SKM-1 treated with dmso at 0.1 percent for 144 hours (cell line): Measurements from ENCODE around the gene CCDC188.

Experiments used
- DNase-seq: peaks from one replicate; lab custom pipeline; 2025; ENCODE audit not compliant: unreplicated experiment; lab: John Stamatoyannopoulos, UW

The CCDC188 gene

DNA sequence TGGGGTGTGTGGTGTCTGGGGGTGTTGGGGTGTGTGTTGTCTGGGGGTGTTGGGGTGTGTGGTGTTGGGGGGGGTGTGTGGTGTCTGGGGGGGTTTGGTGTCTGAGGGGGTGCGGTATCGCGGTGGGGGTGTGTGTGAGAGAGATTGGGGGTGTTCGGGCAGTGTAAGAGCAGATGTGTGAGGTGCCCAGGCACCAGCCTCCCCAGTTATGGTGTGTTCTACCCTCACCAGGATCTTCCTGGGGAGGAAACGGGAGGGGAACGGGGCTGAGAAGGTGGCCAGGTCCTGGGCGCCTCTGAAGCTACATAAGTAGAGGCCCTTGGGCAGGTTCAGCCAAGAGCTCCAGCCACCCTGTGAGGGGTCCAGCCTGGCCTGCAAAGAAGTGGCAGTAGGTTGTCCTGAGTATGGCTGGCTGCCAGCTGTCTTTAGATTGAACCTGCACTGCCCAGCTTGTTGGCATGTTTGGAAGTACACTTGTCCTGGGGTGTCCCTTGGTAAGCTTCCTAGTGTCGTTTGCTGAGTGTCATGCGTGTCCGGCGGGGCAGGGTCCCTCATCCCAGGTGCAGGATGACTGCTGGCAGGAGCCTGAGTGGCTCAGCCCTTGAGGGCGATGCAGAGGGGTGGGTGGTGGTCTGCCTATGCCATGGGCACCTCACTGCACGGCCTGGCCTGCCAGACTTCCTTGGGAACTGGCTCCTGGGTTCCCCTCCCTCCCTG, 27.3 kb downstream of the CCDC188 start:
- no peak for DNase-seq

DNA sequence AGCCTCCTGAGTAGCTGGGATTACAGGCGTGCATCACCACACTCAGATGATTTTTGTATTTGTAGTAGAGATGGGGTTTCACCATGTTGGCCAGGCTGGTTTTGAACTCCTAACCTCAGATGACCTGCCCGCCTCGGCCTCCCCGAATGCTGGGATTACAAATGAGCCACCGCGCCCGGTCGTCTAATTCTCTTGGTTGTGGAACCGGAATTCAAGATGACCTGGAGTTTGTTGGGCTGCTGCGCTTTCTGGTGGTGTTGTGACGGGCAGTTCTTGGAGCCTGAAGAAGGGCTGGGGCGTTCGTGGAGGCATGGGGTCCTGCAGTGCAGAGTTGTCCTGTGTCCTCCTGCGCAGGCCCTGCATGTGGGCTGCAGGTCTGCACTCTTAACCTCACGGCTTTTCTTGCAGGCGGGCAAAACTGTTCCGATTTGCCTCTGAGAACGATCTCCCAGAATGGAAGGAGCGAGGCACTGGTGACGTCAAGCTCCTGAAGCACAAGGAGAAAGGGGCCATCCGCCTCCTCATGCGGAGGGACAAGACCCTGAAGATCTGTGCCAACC, 28.9 kb downstream of the CCDC188 start:
- no peak for DNase-seq

DNA sequence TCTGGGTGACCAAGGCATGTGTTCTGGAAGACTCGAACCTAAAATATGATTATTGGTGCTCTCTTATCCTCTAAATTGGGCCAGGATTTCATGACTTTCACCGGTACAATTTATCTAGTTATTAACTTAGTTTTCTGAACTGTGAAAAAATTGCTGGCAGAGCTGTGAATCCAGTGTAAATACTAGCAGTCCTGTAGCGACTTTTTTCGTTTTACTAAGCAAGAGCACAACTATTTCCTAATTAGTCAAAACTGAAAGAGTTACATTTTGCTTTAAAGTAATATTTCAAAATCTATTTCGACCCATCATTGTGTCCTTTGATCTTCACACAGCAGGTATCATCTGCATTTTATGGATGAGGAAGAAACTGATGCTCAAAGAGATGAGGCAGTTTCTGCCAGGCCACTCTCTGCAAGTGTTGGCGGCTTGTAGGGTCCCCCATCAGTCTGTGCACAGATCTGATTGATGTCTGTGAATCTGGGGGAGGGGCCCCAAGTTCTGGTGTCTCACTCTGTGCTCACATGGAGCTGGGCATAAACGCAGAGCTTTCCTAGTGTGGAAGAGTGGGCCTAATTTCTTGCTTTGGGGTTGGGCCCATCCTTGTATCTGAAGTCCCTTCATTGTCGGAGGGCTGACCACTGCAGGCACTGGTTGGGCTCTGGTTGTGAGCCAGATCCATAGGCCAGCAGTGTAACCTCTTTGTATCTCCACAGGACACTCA, 32.4 kb downstream of the CCDC188 start:
- DNase-seq: no peak

DNA sequence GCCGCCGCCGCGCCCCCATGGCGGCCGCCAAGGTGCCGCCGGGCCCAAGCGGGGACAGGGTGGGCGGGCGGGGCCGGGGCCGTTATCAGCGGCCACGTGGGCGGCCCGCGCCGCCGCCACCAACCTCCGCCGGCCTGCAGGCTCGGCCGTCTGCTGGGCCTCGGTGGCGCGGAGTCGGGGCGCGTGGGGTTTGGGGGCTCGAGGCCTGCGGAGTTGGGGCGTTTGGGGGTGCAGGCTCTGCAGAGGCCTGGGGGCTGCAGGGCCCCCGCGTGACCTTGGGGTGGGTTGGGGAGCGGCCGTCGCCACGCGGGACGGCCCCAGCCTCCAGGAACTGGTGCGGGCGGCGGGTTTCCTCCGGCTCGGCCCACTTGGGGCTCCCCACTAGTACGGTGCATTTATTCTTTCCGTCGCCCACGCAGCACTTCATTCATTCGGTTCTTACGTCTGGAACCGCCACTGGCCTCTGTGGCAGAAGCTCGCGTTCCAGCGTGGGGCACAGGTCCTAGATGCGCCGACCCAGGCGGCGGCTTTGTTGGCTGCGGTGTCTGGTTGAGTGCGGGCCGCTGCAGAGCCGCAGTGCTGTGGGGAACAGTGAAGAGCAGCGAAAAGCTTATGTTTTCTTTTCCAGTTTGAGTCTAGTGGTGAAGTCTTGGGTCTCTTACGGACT, 33.1 kb downstream of the CCDC188 start:
- DNase-seq: no peak

DNA sequence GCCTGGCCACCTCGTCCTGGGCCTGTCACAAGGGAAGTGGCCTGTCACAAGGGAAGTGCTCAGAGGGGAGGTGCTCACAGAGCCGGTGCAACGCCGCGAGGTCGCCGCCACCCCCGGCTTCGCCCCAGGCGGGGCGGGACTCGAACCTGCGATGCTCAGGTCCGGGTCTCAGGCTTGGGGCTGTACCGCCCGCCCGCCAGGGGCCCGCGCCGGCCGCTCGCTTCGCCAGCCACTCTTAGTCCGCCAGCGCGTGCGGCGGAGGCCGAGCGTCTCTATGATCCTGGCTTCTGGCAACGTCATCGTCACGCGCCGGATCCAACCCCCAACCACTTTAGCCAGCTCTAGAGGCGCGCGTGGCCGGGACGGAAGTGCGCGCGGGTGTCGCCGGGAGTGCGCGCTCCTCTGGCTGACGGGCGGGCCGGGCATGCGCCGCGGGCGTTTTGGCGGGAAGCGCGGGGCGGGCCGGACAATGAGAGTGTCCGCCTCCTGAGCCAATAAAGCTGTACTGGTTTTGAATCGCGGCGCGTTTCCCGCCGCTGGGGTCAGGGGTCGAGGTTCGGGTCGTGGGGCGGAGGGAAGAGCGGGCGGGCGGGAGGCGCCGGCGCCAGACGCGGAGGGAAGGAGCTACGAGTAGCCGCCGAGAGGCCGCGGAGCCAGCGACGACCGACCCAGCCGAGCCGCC, 33.8 kb downstream of the CCDC188 start, which contains the start of gene TRMT2A:
Gene TRMT2A, minus strand, starts transcription at position 276 of the 682 bp plus-strand sequence. CDS start 320 bp downstream, outside the sequence.
- peak; percentile 94 for DNase-seq

DNA sequence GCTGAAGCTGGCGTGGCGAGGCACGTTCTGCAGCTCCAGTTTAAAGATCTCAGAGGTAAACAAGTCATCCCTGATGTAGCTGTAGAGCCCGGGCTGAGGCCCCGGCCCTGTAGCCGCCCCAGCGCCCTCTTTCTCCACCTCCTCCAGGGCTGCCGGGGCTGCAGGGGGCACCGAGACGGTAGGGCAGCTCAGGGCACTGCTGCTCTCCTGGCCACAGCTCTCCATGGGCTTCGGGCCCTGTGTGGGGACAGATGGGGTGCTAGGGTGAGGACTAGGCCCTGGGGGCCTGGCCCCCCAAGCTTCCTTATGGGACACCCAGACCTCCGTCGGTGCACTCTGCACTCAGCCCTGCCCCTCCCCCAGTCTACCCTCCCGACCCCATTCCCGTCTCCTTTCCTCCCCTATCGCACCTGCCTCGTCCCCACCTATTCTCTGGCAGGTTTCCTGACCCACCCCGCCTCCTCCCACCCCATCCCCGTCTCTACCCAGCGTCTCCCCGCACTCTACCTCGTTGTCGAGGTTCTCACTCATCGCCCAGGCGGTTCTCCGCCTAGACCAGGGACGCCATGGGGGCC, 34.4 kb downstream of the CCDC188 start:
- DNase-seq: no peak

DNA sequence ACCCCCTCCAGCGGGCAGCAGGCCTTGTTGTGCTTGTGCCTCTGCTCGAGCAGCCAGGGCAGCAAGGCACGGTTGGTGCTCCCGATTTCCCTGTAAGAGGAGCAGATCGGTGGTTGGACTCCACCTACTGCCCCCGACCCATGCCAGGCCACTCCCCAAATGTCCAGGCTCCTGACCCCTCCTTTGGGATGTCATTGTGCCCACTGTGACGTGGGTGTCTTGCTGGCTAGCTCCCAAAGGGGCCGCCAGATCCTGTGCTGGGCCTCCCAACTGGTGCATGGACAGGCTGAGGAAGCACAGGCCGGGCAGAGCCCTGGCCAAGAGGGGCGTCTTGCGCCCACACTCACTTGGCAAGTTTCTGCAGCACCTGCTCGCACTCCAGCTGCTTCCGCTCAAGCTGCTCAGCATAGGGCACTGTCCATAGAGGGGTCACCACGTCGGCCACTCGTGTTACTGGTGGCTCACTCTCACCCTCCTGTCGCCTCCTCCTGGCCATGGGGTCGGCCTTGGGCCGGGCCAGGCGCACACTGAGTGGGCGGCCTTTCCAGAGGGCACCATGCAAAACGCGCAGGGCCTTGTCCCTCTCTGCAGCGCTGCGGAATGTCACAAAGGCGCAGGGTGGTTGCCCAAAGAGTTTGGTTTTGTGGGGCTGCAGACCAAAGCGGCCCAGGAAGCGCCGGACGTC, 35.0 kb downstream of the CCDC188 start, which contains the start of gene RANBP1:
Gene RANBP1, plus strand, starts transcription at position 414 of the 685 bp plus-strand sequence. Its CDS starts 81 bp downstream, at position 495.
- DNase-seq: no peak

DNA sequence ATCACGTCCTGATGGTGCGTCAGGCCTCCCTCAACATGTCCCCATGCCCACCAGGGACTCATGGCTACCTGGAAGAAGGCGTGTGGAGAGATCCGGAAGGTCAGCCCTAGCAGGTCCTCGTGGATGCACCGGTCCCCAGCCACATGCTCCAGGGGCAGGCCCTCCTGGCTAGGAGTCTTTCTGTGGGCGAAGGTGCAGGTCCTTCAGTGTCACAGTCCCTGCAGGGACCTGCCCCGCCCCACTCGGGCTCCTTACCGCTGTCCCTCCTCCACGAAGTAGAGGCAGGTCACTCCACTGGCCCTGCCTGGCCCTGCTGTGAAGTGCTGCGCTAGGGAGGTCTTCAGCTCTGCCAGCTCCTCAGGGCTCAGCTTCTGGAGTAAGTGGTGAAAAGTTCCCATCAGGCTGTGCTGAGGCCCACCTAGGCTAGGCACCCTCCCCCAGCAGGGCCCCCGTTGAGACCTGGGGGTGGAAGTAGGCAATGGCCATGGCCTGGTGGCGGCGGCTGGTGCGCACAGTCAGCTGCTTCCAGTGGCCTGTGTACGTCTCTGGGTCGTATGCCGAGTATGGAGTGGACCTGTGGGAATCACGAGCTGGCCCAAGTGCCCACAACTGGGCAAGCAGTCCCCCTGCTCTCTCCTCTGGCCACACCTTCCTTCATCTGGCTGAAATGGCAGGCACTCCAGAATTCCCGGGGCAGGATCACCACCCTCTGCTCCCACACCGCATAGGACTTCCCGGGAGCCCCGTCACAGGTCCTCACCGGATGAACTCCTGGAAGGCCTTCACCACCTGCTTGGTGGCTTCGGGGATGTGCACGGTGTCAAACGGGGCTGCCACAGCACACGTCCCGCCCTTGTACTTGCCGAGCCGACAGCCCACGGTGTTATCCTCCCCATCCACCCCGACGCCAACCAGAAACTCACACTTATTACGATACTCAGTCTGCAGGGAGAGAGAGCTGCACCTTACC, 36.1 kb downstream of the CCDC188 start:
- DNase-seq: no peak

DNA sequence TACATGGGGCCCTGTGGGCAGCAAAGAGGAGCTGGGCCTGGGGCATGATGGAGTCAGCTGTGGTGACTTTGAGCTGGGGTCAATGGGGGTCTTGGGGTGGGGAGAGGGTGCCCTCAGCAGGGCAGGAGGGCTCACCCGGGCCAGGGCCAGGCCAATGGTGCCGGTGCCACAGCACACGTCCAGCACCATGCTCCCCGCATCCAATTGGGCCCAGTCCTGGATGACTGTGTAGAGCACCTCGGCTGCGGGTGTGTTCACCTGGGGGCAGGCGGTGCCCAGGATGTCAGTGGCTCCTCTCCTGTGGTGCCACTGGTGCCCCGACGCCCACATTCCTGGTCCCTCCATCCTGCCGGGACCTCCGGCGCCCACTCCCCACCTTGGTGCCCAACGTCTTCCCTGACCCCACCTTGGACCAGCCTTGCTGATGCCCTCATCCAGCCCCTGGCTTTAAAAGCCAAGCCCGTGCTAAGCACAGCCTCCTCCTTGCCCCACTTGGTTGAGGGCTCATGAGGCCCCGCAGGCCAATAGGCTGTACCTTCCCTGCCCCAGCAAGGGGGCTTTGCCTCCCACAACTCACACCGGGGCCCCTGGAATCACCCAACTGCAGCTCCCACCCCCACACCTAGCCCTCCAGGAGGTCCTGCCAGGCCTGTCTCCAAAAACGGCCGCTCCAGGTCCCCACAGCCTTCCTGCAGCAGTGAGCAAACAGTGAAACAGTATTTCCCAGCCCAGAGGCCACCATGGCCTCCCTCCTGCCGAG, 37.1 kb downstream of the CCDC188 start:
- no peak for DNase-seq

DNA sequence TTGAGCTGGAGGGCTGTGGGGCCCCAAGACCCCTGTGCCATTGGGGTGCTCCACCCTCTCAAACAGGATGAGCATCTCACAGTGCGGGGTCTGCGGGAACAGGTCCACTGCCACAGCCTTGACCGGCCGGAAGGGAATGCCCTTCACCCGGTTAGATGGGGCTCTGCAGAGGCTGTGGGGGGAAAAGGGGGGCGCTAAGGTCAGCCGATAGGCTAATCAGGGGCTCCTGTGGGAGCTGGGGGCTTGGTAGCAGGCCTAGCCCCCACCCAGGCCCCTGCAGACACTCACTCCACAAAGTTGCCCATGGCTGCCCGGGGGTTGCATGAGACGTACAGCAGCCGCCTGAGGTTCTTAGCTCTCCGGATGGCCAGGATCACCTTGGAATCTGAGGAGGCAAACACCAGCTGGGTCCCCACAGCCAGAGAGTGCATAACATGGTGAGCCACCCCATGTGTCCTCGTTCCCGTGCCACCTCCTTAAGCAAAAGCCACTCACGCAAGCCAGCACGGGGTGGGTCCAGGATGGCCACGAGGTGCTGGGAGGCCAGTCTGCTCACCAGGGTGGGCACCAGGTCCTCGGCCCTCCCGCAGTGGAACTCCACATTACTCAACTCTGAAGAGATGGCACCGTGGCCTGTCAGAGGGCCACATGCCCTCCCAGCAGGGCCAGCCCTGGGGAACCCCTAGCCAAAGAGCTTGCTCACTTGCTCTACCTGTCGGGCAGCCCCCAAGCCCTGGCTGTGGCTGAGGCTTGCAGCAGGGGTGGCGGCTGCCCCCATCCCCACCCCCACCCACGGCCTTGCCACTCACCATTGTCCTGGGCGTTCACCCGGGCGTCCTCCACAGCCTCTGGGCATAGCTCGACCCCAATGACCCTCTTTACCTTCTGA, 38.0 kb downstream of the CCDC188 start:
- DNase-seq: no peak

DNA sequence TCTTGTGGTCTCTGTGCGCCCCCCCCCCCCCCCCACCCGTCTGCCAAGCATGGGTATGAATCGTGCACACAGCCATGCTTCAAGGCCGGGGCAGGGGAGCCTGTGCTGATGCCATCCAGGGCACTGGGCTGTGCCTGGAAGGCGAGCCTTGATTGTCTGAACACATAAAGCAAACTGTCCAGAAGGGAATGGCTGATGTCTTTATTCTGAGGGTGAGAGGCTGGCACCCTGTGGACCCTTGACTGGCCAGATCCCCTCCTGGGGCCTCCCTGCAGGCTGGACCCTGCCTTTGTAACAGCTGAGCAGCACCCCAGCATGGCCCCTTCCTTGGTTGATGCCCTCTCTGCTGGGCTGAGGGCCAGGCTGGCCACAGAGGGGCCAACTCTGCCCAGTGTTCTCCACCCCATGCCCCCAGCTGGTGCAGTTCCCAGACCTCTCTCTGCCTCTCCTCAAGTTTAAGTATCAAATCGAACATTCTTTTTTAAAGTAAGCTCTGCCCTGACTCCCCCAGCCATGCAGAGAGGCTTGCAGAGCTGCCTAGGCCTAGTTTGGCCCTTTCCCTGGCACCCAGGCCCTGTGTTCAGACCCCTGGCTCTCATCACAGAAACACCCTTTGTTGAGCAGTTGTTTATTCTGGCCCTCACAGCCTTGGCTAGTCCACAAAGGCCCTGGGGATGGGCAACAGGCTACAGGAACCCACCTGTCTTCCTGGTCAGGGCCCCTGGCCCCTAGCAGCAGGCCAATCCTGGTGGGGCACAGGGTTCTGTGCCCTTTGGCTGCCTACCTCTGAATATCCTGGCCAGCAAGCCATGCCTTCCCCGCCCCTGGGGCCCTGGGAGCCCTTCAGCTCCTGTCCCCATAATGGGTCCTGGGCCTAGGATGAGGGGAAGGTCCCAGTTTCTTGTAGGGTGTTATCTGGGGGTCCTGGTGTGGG, 38.9 kb downstream of the CCDC188 start:
- no peak for DNase-seq

DNA sequence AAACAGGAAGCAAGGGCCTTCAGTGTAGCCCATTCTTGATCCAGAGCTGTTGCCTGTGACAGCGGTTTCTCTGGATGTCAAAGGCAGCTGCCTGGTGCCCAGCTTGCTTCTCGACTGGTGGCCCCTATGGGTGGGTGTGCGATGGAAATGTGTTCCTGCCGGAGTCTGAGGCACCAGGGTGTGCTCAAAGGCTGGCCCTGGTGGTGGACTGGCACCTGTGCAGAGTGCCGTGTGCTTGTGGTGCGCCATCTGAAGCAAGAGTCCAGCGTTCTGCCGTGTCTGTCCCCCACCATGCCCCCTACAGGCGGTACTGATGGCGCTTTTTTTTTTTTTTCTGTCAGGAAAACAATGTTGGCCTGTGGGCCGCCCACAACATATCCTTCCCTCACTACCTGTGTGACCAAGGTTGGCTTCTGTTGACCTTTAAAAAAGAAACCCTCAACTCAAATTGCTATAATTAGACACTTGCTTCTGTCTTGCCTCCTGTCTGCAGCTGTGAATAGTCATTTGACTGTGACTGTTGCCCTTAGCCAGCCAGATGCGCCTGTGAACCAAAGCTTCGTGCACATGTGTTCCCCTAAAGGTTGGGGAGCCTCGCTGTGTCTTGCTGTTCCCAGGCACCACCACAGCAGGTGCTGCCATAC, 39.7 kb downstream of the CCDC188 start:
- DNase-seq: peak; percentile 12

DNA sequence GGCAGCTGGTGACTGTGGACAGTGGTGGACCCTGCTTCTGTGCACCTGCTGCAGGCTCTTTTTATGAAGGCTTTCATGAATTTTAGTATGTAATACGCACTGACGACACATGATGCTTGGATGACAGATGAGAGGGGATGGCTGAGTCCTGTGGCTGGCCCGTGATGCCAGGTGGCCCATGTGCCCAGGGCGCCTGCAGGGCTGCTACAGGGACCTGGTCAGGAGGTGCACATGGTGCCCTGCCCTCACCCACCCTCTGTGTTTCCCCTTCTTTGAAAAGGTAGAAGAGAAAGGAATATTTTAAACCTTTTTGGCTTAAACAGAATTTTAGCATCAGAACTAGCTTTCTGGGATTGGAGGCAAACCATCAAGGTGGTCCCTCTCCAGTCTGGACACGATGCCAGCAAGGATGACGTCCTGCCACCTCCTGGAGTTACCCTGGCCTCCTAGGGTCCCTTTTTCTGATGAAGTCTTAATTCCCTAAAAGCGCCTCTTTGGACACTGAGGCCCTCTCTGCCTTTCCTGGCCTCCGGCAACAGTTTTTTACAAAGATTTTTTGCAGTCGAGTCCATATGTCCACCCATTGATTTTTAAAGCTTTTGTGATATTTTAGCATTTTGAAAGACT, 40.4 kb downstream of the CCDC188 start:
- no peak for DNase-seq

DNA sequence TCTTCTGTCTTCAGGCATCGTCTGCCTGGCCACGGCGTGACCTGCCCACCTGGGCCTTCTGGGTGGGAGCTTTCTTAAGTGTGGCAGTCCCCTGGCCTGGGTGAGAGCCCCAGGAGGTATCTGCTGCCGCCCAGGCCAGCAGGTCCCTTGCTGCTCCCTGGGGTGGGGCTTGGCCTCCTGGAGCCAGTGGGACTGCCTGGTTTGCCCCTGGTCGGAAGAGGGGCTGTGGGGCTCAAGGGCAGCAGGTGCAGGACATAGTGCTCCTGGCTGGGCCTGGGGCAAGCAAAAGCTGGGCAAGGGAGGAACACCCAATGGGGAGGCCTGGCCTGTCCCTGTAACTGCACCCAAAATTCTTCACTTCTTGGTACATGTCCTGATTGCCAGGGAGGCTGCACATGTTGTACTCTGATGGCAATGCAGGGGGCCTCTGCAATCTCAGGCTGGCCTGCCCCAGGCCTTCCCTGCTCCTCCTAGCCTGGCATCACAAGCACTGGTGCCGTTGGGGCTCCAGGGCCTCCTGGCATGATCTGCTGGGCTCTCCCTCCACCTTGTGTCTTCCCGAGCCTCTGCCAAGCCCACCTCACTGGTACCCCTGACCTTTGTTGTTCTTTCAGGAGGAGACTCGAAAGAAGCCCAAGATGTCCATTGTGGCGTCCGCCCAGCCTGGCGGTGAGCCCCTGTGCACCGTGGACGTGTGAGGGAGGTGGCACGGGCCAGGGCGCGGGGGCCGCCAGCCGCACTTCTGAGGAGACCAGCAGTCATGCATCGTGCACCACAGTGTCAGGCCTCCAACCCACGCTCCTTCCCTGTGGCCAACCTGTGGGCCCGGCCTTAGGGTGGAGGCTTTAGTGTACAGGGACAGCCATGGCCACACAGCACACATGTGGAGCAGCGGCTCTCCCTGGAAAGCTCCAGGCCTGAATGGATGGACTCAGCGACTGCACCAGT, 41.2 kb downstream of the CCDC188 start:
- DNase-seq: no peak
